ENCODE measurements around the gene PSORS1C2. TPM values are rescaled to one million over a fixed set of nuclear protein-coding genes. Genes with fewer than 3 reads are reported as not detected.

Gene PSORS1C2
- total RNA-seq, 2 donors from 2014 or later, result not detected

- H3K4me1 ChIP-seq (replicated peaks), result peaks cover 5% of the 10 kb centered on the region
- intact Hi-C loops (cut with DNase I), result no loop called here
- H3K4me3 ChIP-seq, result no peak within 1 kb of the TSS
- DNase-seq (ENCODE audit: low spot score), result no peak
- WGBS, result 79% methylated on average over 5 of the region's 5 CpGs
- no peaks in the 10 kb centered on the region for H3K9me3 ChIP-seq
- TF ChIP-seq CTCF (IDR thresholded peaks at IDR 0.05) (no peak), POLR2AphosphoS5 (IDR thresholded peaks at IDR 0.05) (no peak), POLR2A (IDR thresholded peaks at IDR 0.05) (no peak)
- H3K36me3 ChIP-seq, result no peaks in the 10 kb centered on the region
- H3K27me3 ChIP-seq (replicated peaks; ENCODE audit: insufficient read depth), result peaks cover 2% of the 10 kb centered on the region
- H3K27ac ChIP-seq, result no peak within 1 kb of the TSS
Observed at GRCh38 chr6:31112478-31112877, 26.4 kb downstream of the PSORS1C2 start, which contains the start of gene C6orf15. Gene C6orf15, minus strand, starts transcription at chr6:31112575. Its CDS starts 20 bp downstream, at chr6:31112555.

GRCh38 chr6:31111712-31112111 lies 27.2 kb downstream of the PSORS1C2 start:
- TF ChIP-seq POLR2A (IDR thresholded peaks at IDR 0.05) (no peak), POLR2AphosphoS5 (IDR thresholded peaks at IDR 0.05) (no peak), CTCF (IDR thresholded peaks at IDR 0.05) (no peak)
- WGBS, result 97% methylated on average over 13 of the region's 13 CpGs

GRCh38 chr6:31110825-31111582 lies 27.9 kb downstream of the PSORS1C2 start:
- no peak for DNase-seq (ENCODE audit: low spot score)
- Histone ChIP-seq H3K27me3 (replicated peaks; ENCODE audit: insufficient read depth) (peaks cover 2% of the 10 kb centered on the region), H3K4me3 (no peak overlapping the region), H3K27ac (no peak overlapping the region), H3K4me1 (replicated peaks) (peaks cover 5% of the 10 kb centered on the region), H3K36me3 (no peaks in the 10 kb centered on the region), H3K9me3 (no peaks in the 10 kb centered on the region)
- TF ChIP-seq POLR2AphosphoS5 (IDR thresholded peaks at IDR 0.05), result no peak
- TF ChIP-seq CTCF (IDR thresholded peaks at IDR 0.05), result no peak
- TF ChIP-seq POLR2A (IDR thresholded peaks at IDR 0.05), result no peak
- intact Hi-C loops (cut with DNase I), result no loop called here
- 69% methylated on average over 11 of the region's 11 CpGs for WGBS

More at GRCh38 chr6:31111712-31112111, 27.2 kb downstream of the PSORS1C2 start:
- Histone ChIP-seq H3K9me3 (no peaks in the 10 kb centered on the region), H3K4me1 (replicated peaks) (peaks cover 5% of the 10 kb centered on the region), H3K4me3 (no peak overlapping the region), H3K27me3 (replicated peaks; ENCODE audit: insufficient read depth) (peaks cover 2% of the 10 kb centered on the region), H3K36me3 (no peaks in the 10 kb centered on the region), H3K27ac (no peak overlapping the region)
- no peak for DNase-seq (ENCODE audit: low spot score)
- intact Hi-C loops (cut with DNase I), result no loop called here

- TF ChIP-seq CTCF (IDR thresholded peaks at IDR 0.05) (no peak), POLR2AphosphoS5 (IDR thresholded peaks at IDR 0.05) (no peak), POLR2A (IDR thresholded peaks at IDR 0.05) (no peak)
- no peak for DNase-seq (ENCODE audit: low spot score)
- Histone ChIP-seq H3K27ac (no peak overlapping the region), H3K9me3 (no peaks in the 10 kb centered on the region), H3K4me1 (replicated peaks) (no peaks in the 10 kb centered on the region), H3K4me3 (no peak overlapping the region), H3K27me3 (replicated peaks; ENCODE audit: insufficient read depth) (peaks cover 2% of the 10 kb centered on the region), H3K36me3 (no peaks in the 10 kb centered on the region)
- 85% methylated on average over 4 of the region's 4 CpGs for WGBS
- intact Hi-C loops (cut with DNase I), result no loop called here
Observed at GRCh38 chr6:31107052-31107451, 31.8 kb downstream of the PSORS1C2 start.

- no peaks in the 10 kb centered on the region for H3K4me1 ChIP-seq (replicated peaks)
- no peak for DNase-seq (ENCODE audit: low spot score)
- no peaks in the 10 kb centered on the region for H3K9me3 ChIP-seq
- intact Hi-C loops (cut with DNase I), result no loop called here
- TF ChIP-seq POLR2AphosphoS5 (IDR thresholded peaks at IDR 0.05) (no peak), POLR2A (IDR thresholded peaks at IDR 0.05) (no peak), CTCF (IDR thresholded peaks at IDR 0.05) (no peak)
- no peaks in the 10 kb centered on the region for H3K27me3 ChIP-seq (replicated peaks; ENCODE audit: insufficient read depth)
- no peak overlapping the region for H3K4me3 ChIP-seq
- no peaks in the 10 kb centered on the region for H3K36me3 ChIP-seq
- 100% methylated on average over 2 of the region's 2 CpGs for WGBS
- H3K27ac ChIP-seq, result no peak overlapping the region
Observed at GRCh38 chr6:31103136-31103535, 35.7 kb downstream of the PSORS1C2 start.

Data from prostate gland (tissue), 2 donors.